IPS-NIHi7 (cell line): Measurements from ENCODE around the gene COX14.
"Not testable (repeated sequence)": the region's sequence is repeated elsewhere in the genome, so short reads cannot be mapped to it uniquely, and the experiment has no call there.

Experiments
- DNase-seq: peaks from one replicate; pipeline ENCODE4 v3.0.0; 2012; ENCODE audit warnings: mixed read lengths; ENCODE audit errors: extremely low spot score

Gene COX14

DNA sequence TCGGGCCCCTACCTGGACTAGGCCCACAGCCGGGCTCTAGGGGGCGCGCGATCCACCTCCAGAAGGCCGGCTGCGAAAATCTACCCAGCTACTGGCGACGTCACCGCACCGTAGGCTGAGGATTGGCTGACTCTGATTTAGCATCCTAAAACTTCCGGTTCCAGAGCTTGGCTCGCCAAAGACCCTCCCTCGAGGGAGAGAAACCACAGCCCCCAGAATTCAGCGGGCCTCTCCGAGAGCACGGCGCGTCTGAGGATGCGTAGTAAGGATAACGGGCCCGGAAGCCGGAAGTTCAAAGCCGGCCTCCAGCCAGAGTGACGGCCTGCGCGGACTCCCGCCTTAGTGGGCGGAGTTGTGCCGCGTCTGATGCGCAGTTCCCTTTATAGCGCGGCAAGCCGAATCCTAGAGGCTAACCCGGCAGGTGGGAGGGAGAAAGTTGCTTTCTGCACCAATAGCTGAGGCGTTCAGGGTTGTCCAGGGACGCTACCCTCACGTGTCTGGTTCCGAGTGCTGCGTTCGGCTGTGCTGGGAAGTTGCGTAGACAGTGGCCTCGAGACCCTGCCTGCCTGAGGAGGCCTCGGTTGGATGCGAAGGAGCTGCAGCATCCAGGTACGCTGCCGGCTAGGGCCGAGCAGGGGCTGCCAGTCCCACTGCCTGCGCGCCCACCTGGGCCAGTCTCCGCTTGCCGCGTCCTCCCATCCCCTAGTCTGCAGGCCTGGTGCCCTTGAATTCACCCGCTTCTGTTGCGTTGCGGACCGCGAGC lies at the start of gene COX14:
Gene COX14, plus strand, starts transcription at position 544 of the 763 bp plus-strand sequence. CDS start 7,808 bp downstream, outside the sequence.
- DNase-seq: peak; percentile 98

DNA sequence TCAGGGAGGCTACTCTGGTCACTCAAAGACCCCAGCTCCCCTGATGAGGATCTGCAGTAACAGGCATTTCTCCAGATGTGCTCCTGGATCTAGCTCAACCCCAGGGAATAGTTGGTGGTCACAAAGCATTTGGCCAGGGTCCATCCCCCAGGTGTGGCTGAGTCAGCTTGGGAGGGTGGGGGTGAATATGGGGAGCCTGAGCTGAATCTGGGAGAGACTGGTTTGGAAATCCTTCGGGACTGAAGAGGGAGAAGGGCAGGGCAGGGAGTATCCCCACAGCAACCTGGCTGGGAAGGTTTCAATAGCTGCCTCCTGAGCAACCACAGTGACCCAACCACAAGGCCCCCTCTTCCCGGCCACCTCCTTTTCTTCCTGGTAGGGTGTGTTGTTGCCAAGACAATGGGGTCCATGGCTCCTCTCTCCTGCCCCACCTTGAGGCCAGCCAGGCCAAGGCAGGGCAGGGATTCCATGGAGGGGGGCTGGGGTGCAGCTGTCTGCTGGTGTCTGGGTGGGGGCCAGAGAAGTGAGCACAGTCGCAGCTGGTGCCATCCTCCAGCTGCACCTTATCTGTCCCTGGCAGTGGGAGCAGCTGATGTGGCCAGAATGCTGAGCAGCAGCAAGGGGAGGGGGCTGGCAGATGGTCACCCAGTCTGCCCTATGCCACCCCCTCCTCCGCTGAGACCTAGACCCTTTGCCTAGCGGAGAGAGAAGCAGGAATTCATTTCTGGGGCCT lies 49.1 kb upstream of the COX14 start:
- no peak for DNase-seq

DNA sequence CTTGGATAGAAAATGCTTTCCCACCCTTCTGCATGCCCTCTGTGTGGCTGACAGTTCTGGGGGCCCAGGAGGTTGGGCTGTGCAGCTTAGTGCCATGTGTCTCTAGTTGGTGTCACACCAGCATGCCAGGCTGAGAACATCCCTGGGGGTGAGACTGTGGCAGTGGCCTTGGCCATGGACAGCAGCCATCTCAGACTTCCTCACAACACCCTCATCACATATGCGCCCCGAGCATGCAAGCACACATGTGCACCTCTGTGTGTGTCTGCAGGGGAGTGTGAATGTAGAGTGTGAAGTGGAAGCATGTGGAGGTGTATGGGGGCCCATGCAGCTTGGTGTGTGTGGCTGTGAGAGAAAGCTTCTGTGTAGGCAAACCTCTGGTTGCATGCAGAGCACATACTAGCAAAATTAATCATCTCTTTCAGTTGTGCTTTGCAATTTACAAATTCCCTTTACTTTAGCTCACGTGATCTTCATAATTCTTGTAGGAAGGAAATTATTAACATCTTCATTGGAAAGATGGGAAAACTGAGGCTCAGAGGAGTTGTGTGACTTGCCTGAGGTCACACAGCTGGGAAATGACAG lies 46.2 kb upstream of the COX14 start:
- no peak for DNase-seq

DNA sequence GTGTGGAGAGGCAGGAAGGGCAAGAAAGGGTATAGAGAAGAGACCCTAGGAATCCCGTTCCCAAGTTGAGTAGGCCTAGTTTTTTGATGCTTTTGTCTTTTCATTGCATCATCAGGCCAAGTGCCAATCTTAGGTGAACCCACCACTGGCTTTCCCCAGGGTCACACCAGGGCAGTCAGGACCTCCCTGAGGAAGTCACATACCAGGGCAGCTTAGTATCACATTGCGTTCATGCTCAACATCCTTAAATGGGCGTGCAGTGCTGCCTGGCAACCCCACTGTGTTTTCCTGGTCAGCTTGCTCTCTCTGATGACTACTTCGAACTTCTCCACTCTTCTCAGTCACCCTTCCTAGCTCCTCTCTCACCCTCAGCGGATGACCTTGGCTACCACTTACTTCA lies 45.6 kb upstream of the COX14 start:
- DNase-seq: peak; percentile 53

DNA sequence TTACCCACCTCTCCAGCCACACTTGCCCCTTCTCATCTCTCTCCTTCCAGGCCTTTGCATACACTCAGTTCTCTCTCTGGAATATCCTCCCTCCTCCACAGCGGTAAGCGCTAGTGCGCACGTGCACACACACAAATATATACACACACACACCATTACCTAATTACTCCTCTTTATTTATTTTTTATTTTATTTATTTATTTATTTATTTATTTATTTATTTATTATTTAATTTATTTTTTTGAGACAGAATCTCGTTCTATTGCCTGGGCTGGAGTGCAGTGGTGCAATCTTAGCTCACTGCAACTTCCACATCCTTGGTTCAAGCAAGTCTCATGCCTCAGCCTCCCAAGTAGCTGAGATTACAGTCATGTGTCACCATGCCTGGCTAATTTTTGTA lies 43.0 kb upstream of the COX14 start:
- DNase-seq: no peak

DNA sequence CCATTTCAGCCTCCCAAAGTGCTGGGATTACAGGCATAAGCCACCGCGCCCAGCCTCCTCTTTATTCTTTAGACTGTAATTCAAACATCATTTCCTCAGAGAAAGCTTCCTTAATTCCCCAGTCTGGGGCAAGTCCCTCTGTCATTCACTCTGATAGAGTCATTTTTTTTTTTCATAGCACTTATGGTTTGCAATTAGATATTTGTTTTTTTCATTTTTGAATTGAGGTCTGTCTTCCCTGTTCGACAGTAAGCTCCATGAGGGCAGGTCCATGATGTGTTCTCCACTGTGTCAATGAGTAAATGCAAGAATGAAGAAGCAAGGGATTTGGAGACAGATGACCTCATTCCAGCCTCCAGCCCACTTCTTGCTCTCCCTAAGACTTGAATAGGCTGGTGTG lies 42.5 kb upstream of the COX14 start:
- no peak for DNase-seq

DNA sequence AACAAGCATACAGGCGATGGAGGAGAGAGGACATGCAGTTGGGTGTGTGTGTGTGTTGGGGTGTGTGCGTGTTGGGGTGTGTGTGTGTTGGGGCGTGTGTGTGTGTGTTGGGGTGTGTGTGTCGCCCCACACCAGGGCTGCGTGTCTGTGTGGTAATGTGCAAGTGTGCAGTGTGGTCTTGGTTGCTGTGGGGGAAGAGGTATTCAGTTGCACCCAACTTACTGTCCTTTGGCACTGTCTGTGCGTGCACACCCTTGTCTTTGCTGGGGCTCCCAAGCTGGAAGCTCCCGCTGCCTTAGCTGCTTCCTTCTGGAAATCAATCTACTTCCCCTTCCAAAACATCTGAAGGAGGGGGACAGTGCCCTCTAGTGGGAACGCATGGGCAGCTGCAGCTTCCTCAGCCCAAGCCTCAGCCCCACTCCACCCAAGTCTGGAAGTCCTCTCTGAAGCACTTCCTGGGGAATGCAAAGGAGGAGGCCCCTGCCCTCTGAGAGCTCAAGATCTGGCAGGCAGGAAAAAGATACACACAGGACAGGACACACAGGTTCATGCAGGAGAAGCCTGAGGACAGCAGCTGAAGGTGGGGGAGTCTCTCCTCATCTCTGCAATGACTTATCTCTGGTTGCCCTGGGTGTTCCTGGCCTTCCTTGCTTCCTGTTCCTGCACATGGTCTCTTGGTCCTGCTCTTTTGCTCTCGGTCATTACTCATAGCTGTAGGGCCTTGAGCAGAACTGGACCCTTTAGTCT lies 41.5 kb upstream of the COX14 start:
- DNase-seq: peak; percentile 80

DNA sequence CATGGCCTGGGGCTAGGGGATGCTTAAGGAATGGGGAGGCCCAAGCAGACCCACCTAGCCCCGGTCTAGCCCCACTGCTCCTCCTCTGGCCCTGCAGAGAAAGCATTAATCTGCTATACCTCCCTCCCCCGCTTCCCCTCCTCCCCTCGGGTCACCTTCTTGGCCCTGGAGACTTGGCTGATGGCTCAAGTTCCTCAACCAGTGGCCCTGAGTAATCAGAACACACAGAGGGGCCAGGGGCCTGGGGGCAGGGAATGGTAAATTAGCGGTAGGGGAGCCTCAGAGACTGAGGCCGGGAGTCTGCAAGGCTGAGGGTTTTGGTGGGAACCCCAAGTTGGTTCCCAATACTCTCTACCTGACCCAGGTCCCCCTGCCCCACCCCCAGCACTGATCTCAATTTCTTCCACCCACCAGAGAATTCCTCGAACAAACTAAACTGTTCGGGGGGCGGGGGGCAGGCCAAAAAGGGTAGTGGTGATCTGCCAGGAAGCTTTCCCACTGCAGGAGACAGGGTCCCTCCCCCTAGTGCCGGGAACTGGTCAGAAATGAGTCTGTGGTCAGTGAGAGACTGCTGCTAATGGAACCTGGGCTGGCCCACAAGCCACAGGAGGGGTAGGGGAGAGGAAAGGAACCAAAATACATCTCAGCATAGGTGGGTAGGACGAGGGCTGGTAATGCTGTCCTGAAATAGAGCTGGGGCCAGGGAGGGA lies 39.7 kb upstream of the COX14 start:
- DNase-seq: no peak

DNA sequence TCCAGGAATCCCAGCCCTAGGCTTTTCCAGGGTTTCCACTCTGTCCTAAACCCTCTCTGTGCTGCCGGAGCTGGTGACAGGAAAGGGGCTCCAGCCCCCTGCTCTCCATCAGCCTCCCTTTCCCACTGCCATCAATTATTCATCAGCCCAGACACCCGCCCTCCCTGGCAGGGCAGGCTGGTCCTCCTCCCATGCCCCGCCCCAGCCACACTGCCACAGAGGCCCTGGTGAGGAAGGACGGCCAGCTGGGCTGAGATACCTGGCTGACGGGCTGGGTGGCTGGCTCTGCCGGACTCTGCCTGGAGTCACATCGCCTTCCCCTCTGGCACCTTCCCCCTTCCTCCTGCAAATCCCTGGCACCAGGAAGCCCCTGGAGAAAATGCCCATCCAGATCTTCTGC lies 38.8 kb upstream of the COX14 start:
- no peak for DNase-seq

DNA sequence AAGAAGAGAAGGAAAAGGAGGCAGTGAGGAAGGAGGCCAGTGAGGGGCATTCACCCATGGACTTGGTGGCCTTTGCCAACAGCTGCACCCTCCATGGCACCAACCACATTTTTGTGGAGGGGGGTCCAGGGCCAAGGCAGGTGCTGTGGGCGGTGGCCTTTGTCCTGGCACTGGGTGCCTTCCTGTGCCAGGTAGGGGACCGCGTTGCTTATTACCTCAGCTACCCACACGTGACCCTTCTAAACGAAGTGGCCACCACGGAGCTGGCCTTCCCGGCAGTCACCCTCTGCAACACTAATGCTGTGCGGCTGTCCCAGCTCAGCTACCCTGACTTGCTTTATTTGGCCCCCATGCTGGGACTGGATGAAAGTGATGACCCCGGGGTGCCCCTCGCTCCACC lies 38.3 kb upstream of the COX14 start:
- no peak for DNase-seq

DNA sequence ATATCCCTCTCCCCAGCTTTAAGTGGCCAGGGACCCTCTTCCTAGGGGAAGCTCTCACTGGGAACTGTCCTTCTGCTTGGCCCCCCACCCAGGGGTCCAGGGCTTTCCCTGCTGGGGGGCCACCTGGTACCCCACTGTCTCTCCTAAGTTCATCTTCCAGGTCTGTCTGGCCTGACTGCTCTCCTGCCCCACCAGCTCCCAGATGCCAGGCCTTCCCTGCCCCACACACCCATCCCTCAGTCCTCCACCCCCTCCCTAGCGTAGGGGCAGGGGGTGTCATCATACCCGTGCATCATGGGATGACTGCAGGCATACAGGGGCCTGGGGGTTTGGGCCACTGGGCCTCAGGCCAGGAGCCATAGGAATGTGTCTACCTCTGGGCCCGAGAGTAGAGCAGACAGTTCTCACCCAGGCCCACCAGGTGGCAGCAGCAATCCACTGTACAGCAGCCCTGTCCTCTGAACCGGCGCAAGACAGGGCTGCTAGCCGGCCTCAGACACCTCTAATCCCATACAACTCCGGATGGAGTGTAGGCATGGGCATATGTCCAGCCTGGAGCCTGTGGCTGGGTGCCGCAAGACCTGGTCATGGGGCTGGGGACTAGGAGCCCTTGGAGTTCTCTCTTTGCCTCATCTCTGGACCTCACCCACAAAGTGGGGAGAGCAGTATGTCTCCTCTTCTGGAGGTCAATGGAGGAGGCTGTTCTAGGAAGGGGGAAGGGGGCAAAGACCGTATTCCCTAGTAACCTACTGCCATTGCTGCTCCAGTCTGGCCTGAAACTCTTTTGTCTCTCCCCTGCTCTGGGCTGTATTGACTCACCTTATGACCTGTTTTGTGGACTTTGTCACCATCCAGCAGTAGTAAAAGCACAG lies 36.9 kb upstream of the COX14 start:
- DNase-seq: peak; percentile 87

DNA sequence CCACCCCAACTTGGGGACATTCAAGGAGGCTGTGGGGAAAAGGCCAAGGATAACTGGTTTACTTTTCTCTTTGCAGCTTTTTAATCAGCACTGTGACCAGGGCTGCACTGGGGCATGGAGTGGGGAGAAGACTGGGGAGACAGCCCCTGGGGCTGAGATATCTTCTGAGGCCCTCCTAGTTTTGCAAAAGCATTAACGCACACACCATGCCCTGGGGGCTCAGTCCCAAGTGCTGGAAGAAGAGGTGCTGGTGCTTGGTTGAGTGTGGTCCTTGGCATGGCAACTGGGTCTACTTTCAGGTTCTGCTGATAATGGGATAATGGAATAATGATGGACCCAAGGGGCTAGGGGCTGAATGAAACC lies 36.2 kb upstream of the COX14 start:
- no peak for DNase-seq

DNA sequence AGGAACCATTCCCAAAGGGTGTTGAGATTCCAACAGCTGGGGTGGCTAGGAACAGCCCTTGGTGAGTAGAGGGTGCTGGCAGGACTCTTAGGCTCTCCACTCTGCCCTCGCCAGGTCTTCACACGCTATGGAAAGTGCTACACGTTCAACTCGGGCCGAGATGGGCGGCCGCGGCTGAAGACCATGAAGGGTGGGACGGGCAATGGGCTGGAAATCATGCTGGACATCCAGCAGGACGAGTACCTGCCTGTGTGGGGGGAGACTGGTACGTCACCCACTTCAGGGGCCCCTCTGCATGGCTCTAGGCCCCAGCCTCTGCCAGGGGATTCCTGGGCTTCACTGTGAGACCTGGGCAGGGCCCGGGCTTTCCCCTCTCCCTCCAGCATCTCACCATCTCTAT lies 34.9 kb upstream of the COX14 start:
- DNase-seq: no peak

DNA sequence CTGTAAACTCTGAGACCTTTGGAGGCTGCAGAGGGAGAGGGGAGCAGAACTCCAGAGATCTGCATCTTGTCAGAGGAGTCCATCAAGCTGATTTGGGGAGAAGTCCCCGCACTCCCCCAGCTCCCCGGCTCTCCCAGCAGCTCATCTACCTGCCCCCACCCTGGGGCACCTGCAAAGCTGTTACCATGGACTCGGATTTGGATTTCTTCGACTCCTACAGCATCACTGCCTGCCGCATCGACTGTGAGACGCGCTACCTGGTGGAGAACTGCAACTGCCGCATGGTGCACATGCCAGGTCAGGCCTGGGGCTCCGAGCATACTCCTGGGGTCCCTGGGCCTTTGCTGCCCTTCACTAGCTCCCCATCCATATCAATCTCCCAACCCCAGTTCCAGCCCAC lies 33.8 kb upstream of the COX14 start:
- no peak for DNase-seq

DNA sequence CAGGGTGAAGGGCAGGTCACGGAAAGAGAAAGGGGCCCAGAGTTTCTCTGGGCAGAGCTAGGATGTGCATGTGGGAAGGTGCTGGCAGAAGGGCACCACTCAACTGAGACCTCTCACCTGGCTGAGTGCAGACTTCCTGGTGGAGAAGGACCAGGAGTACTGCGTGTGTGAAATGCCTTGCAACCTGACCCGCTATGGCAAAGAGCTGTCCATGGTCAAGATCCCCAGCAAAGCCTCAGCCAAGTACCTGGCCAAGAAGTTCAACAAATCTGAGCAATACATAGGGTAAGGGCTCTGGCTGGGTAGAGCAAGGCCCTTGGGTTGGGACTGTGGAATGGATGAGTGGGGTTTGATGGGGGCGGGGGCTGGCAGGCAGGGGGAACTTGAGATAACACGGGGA lies 32.3 kb upstream of the COX14 start:
- DNase-seq: no peak

DNA sequence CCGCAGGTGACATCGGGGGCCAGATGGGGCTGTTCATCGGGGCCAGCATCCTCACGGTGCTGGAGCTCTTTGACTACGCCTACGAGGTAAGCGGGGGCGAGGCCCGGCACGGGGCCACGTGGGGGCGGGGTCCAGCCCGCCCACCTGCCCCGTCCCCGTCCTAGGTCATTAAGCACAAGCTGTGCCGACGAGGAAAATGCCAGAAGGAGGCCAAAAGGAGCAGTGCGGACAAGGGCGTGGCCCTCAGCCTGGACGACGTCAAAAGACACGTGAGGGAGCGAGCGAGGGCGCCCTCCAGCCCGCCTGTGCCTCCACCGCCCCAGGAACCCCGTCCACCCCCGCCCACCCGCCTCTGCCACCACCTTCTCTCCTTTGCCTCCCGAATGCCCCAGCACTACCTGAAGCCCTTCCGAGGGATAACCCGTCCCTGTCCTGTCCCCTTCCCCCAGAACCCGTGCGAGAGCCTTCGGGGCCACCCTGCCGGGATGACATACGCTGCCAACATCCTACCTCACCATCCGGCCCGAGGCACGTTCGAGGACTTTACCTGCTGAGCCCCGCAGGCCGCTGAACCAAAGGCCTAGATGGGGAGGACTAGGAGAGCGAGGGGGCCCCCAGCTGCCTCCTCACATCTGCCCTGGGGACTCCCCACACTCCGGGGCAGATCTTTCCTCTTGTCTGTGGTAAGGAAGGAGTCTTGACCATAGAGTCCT lies 30.8 kb upstream of the COX14 start:
- DNase-seq: peak; percentile 44

DNA sequence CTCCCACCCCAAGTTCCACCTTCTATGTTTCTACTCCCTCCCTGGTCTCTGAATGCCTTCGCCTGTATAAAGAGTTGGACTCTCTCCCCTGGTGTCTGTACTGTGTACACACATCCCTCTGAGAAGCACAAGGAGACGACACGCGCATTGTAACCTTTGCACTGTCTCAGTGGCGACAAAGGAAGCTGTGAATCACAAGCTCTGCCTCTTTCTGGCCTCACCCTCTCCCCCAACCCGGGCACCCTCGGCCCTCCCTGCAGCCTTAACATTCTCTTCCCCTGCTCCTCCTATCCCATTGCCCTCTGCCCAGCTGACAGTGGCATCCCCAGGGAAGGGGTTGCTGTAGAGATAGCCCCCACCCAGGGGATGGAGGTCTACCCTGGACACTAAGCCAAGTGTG lies 29.4 kb upstream of the COX14 start:
- no peak for DNase-seq

DNA sequence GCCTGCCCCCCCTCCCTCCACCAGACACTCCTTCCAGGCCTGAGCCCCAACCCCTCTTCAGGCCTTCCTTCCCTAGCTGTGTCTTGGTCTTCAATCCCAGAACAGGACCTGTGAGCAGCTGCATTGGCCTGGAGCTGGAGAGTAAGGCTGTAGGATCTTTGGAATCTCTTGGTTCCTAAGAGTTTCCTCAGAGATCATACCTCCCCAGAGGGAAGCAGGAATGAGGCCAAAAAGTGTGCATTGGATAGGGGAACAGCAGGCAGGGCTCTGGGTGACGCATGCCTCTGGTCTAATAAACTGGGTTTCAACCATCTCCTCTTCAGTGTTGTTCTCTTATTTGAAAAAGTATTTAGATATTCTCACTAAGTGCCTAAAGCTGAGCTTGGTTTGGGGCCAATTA lies 28.7 kb upstream of the COX14 start:
- DNase-seq: no peak

DNA sequence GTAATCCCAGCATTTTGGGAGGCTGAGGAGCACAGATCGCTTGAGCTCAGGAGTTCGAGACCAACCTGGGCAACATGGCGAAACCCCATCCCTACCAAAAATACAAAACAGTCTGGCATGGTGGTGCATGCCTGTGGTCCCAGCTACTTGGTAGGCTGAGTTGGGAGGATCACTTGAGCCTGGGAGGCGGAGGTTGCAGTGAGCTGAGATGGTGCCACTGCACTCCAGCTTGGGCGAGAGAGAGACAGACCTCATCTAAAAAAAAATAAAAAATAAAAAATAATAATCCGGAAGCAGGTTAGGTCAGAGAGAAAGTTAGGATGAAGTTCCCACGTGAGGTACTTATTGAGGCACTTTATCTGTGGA lies 27.6 kb upstream of the COX14 start:
- DNase-seq: not testable (repeated sequence)
